Tibial nerve (tissue), 4 donors: ENCODE measurements around the gene ZBTB2. TPM values are rescaled to one million over a fixed set of nuclear protein-coding genes. Genes with fewer than 3 reads are reported as not detected.
"Not testable (repeated sequence)": the region's sequence is repeated elsewhere in the genome, so short reads cannot be mapped to it uniquely, and the experiment has no call there.

Experiments used
- DNase-seq, 2 donors: peaks; one replicate each; pipeline ENCODE4 v3.0.0-alpha.2; 2019; ENCODE audit warnings: low spot score in 2 of 2
- H3K27ac ChIP-seq, 4 donors: fragments of 200-600 bp; sonication (generic) in 3 of 4; one replicate each; pipeline ENCODE4 v1.5.1; 2017 to 2019; ENCODE audit warnings: mild to moderate bottlenecking in 1 of 4
- H3K27me3 ChIP-seq, 2 donors: fragments of 200-600 bp; sonication (generic) in 1 of 2; one replicate each; pipeline versions ENCODE4 v1.5.1 to v1.6.0; 2017 to 2019
- H3K36me3 ChIP-seq, 3 donors: fragments of 200-600 bp; sonication (generic); one replicate each; pipeline ENCODE4 v1.5.1; 2018 to 2019
- H3K4me1 ChIP-seq, 4 donors: fragments of 200-600 bp; sonication (generic) in 3 of 4; one replicate each; pipeline ENCODE4 v1.5.1; 2017 to 2019
- H3K4me3 ChIP-seq, 4 donors: fragments of 200-600 bp; sonication (generic) in 3 of 4; one replicate each; pipeline ENCODE4 v1.5.1; 2017 to 2019; ENCODE audit warnings: mild to moderate bottlenecking in 1 of 4, moderate library complexity in 1 of 4
- H3K9me3 ChIP-seq, 4 donors: fragments of 200-600 bp; sonication (generic) in 3 of 4; one replicate each; pipeline ENCODE4 v1.5.1; 2017 to 2019
- CTCF ChIP-seq, 5 experiments: fragments of 200-600 bp in 3 of 5; fragments of 450-650 bp in 2 of 5; sonication (generic) in 3 of 5; IDR thresholded peaks; one replicate each; pipeline ENCODE4 v1.5.1; 2016 to 2019; ENCODE audit warnings: antibody characterized with exemption in 5 of 5, mild to moderate bottlenecking in 3 of 5, moderate library complexity in 2 of 5
- EP300 ChIP-seq, 2 donors: sonication (generic); formaldehyde crosslinking; IDR thresholded peaks; one replicate each; pipeline ENCODE4 v1.6.1; 2017; ENCODE audit warnings: antibody characterized with exemption in 2 of 2, mild to moderate bottlenecking in 1 of 2
- POLR2A ChIP-seq, 2 donors: fragments of 450-650 bp; IDR thresholded peaks; one replicate each; pipeline ENCODE4 v1.6.1; 2017; ENCODE audit warnings: antibody characterized with exemption in 2 of 2, mild to moderate bottlenecking in 2 of 2, moderate library complexity in 2 of 2
- WGBS, 2 donors: methylation state at CpG; one replicate each; pipeline ENCODE4 v1.1.5; 2018; 5-methylcytosine and 5-hydroxymethylcytosine counted together
- total RNA-seq, 4 donors: library from RNA; depleted of rRNA; stranded (reverse); fragments of >200 nt; gene quantifications; one replicate each; pipeline ENCODE4 v1.1.0, GENCODE V29; 2016

Gene ZBTB2
- total RNA-seq, 4 donors from 2014 or later = 5.7 to 13.8 (median 10.2) TPM

GRCh38 chr6:151352410-151353396, 38.7 kb downstream of the ZBTB2 start:
- TF ChIP-seq EP300 (IDR thresholded peaks at IDR 0.05) = no peak
- Histone ChIP-seq H3K36me3 (peaks cover 0 to 48% (median 0%) of the 10 kb centered on the region in 3 donors), H3K27ac (no peak overlapping the region), H3K9me3 (no peaks in the 10 kb centered on the region), H3K27me3 (no peaks in the 10 kb centered on the region), H3K4me3 (no peak overlapping the region), H3K4me1 (peaks cover 0 to 16% (median 4%) of the 10 kb centered on the region in 4 donors)
- WGBS, 2 donors = 86 to 87% methylated on average over 19 of the region's 19 CpGs
- DNase-seq = no peak

GRCh38 chr6:151351731-151352130, 39.6 kb downstream of the ZBTB2 start:
- Histone ChIP-seq H3K9me3 (no peaks in the 10 kb centered on the region), H3K4me3 (no peak overlapping the region), H3K27ac (no peak overlapping the region), H3K36me3 (peaks cover 0 to 48% (median 0%) of the 10 kb centered on the region in 3 donors), H3K4me1 (peaks cover 0 to 15% (median 3%) of the 10 kb centered on the region in 4 donors), H3K27me3 (no peaks in the 10 kb centered on the region)
- DNase-seq = no peak
- no peak for TF ChIP-seq CTCF (IDR thresholded peaks at IDR 0.05)
- TF ChIP-seq EP300 (IDR thresholded peaks at IDR 0.05) = no peak
- no peak for TF ChIP-seq POLR2A (IDR thresholded peaks at IDR 0.05)
- WGBS, 2 donors = 93 to 96% methylated on average over 7 of the region's 7 CpGs

GRCh38 chr6:151351146-151351700, 40.1 kb downstream of the ZBTB2 start:
- Histone ChIP-seq H3K27ac (no peak overlapping the region), H3K36me3 (peaks cover 0 to 48% (median 0%) of the 10 kb centered on the region in 3 donors)

GRCh38 chr6:151350442-151351145, 40.8 kb downstream of the ZBTB2 start:
- Histone ChIP-seq H3K4me3 (no peak overlapping the region), H3K4me1 (peaks cover 0 to 16% (median 5%) of the 10 kb centered on the region in 4 donors), H3K36me3 (peaks cover 0 to 46% (median 0%) of the 10 kb centered on the region in 3 donors), H3K27ac (no peak overlapping the region), H3K9me3 (no peaks in the 10 kb centered on the region), H3K27me3 (no peaks in the 10 kb centered on the region)
- TF ChIP-seq EP300 (IDR thresholded peaks at IDR 0.05) = no peak
- TF ChIP-seq CTCF (IDR thresholded peaks at IDR 0.05) = no peak
- no peak for TF ChIP-seq POLR2A (IDR thresholded peaks at IDR 0.05)
- 94 to 95% methylated on average over 20 of the region's 20 CpGs for WGBS, 2 donors
- no peak for DNase-seq

More at GRCh38 chr6:151351146-151351700, 40.1 kb downstream of the ZBTB2 start:
- H3K9me3 ChIP-seq = no peaks in the 10 kb centered on the region
- H3K4me1 ChIP-seq = peaks cover 0 to 15% (median 5%) of the 10 kb centered on the region in 4 donors
- no peak for DNase-seq
- 88 to 93% methylated on average over 18 of the region's 18 CpGs for WGBS, 2 donors
- H3K27me3 ChIP-seq = no peaks in the 10 kb centered on the region
- TF ChIP-seq POLR2A (IDR thresholded peaks at IDR 0.05) (no peak), CTCF (IDR thresholded peaks at IDR 0.05) (no peak), EP300 (IDR thresholded peaks at IDR 0.05) (no peak)
- no peak overlapping the region for H3K4me3 ChIP-seq

GRCh38 chr6:151349651-151350270, 41.6 kb downstream of the ZBTB2 start:
- Histone ChIP-seq H3K27ac (no peak overlapping the region), H3K36me3 (peaks cover 0 to 42% (median 0%) of the 10 kb centered on the region in 3 donors)
- WGBS, 2 donors = 92 to 94% methylated on average over 19 of the region's 19 CpGs

GRCh38 chr6:151342750-151343149, 48.6 kb downstream of the ZBTB2 start:
- H3K36me3 ChIP-seq = peaks cover 0 to 14% (median 0%) of the 10 kb centered on the region in 3 donors
- H3K9me3 ChIP-seq, DNase-seq, H3K4me3 ChIP-seq, H3K27ac ChIP-seq, H3K27me3 ChIP-seq: not testable (repeated sequence)
- 93 to 95% methylated on average over 10 of the region's 10 CpGs for WGBS, 2 donors
- peaks cover 0 to 22% (median 8%) of the 10 kb centered on the region in 4 donors for H3K4me1 ChIP-seq

More at GRCh38 chr6:151349651-151350270, 41.6 kb downstream of the ZBTB2 start:
- H3K9me3 ChIP-seq = no peaks in the 10 kb centered on the region
- TF ChIP-seq POLR2A (IDR thresholded peaks at IDR 0.05) = no peak
- no peak for TF ChIP-seq EP300 (IDR thresholded peaks at IDR 0.05)
- TF ChIP-seq CTCF (IDR thresholded peaks at IDR 0.05) = no peak
- H3K4me3 ChIP-seq = no peak overlapping the region
- no peak for DNase-seq
- H3K27me3 ChIP-seq = no peaks in the 10 kb centered on the region
- peaks cover 0 to 17% (median 8%) of the 10 kb centered on the region in 4 donors for H3K4me1 ChIP-seq
